HFFc6 (cell line): ENCODE results near the gene GON4L. TPM values are rescaled to one million over a fixed set of nuclear protein-coding genes. Genes with fewer than 3 reads are reported as not detected.
A peak's percentile ranks its signal among the peaks of the same experiment; 100 is the strongest.
"Not testable (repeated sequence)": the region's sequence is repeated elsewhere in the genome, so short reads cannot be mapped to it uniquely, and the experiment has no call there.

ENCODE experiments used
- DNase-seq: peaks from one replicate; pipeline ENCODE4 v3.0.0-alpha.2; 2018
- H3K27ac Mint-ChIP-seq: 2 replicates; pipeline ENCODE4 v1.8.0; 2020; ENCODE audit warnings: mild to moderate bottlenecking, mixed read lengths
- H3K27me3 Mint-ChIP-seq: 2 replicates; pipeline ENCODE4 v1.8.0; 2021; ENCODE audit warnings: mild to moderate bottlenecking, moderate library complexity, mixed read lengths; ENCODE audit not compliant: insufficient read depth
- H3K36me3 Mint-ChIP-seq: 2 replicates; pipeline ENCODE4 v1.8.0; 2021; ENCODE audit warnings: low read depth, mixed read lengths
- H3K4me1 Mint-ChIP-seq: 2 replicates; pipeline ENCODE4 v1.8.0; 2020; ENCODE audit warnings: low read depth, mixed read lengths
- H3K4me3 Mint-ChIP-seq: 2 replicates; pipeline ENCODE4 v1.8.0; 2020; ENCODE audit warnings: mild to moderate bottlenecking, moderate library complexity, mixed read lengths
- H3K9me3 Mint-ChIP-seq: 2 replicates; pipeline ENCODE4 v1.8.0; 2020; ENCODE audit warnings: mild to moderate bottlenecking, mixed read lengths
- CTCF ChIP-seq: fragments of 200-600 bp; sonication (generic); IDR thresholded peaks from 2 replicates; pipeline ENCODE4 v1.5.0; 2021; ENCODE audit warnings: antibody characterized with exemption, mild to moderate bottlenecking
- total RNA-seq, 6 experiments: library from RNA; stranded (reverse); fragmentation: NEBNext Ultra II Directional; extraction: Animal tissue kit (Norgen Biotek cat#: 25700); gene quantifications; 2 replicates in 1 of 6; 3 replicates in 5 of 6; pipeline ENCODE4 v1.2.3, GENCODE V29; 2021

The GON4L gene
- total RNA-seq, 6 experiments from 2014 or later = 24.2 to 31.3 (median 28.6) TPM

GRCh38 chr1:155712636-155713035 lies 144.4 kb downstream of the GON4L start:
- not testable (repeated sequence) for H3K4me1 Mint-ChIP-seq, H3K9me3 Mint-ChIP-seq, H3K27me3 Mint-ChIP-seq, H3K4me3 Mint-ChIP-seq, DNase-seq
- peak overlapping the region; percentile 21; the same call in 1 of the 2 replicates for H3K27ac Mint-ChIP-seq
- peak; percentile 50 for TF ChIP-seq CTCF
- peaks cover 17% of the 10 kb centered on the region; the same call in 1 of the 2 replicates for H3K36me3 Mint-ChIP-seq

- H3K36me3 Mint-ChIP-seq = peaks cover 12% of the 10 kb centered on the region; the same call in 1 of the 2 replicates
- H3K9me3 Mint-ChIP-seq, H3K27me3 Mint-ChIP-seq, H3K4me3 Mint-ChIP-seq, DNase-seq, H3K4me1 Mint-ChIP-seq, H3K27ac Mint-ChIP-seq: not testable (repeated sequence)
These were observed 145.6 kb downstream of the GON4L start for GRCh38 chr1:155711457-155711856.

- Mint-ChIP-seq H3K27me3 (no peaks in the 10 kb centered on the region), H3K27ac (no peak overlapping the region), H3K4me3 (no peak overlapping the region), H3K4me1 (peaks cover 16% of the 10 kb centered on the region), H3K36me3 (peaks cover 16% of the 10 kb centered on the region; the same call in 1 of the 2 replicates), H3K9me3 (no peaks in the 10 kb centered on the region)
- TF ChIP-seq CTCF = no peak
- DNase-seq = no peak
These were observed 147.6 kb downstream of the GON4L start for GRCh38 chr1:155709391-155709790.

- H3K27me3 Mint-ChIP-seq = no peaks in the 10 kb centered on the region
- H3K27ac Mint-ChIP-seq = peak overlapping the region; percentile 64; the same call in 1 of the 2 replicates
- H3K4me3 Mint-ChIP-seq = no peak overlapping the region
- no peak for TF ChIP-seq CTCF
- DNase-seq = peak; percentile 57
- peaks cover 11% of the 10 kb centered on the region; the same call in 1 of the 2 replicates for H3K36me3 Mint-ChIP-seq
- no peaks in the 10 kb centered on the region for H3K9me3 Mint-ChIP-seq
- H3K4me1 Mint-ChIP-seq = peaks cover 23% of the 10 kb centered on the region
These were observed 150.9 kb downstream of the GON4L start for GRCh38 chr1:155706139-155706538.

- H3K4me3 Mint-ChIP-seq, H3K27me3 Mint-ChIP-seq, H3K36me3 Mint-ChIP-seq, H3K9me3 Mint-ChIP-seq, DNase-seq: not testable (repeated sequence)
- peaks cover 23% of the 10 kb centered on the region for H3K4me1 Mint-ChIP-seq
- H3K27ac Mint-ChIP-seq = peak overlapping the region; percentile 15; the same call in 1 of the 2 replicates
These were observed 152.6 kb downstream of the GON4L start for GRCh38 chr1:155704414-155704813.

- Mint-ChIP-seq H3K27ac (no peak overlapping the region), H3K9me3 (no peaks in the 10 kb centered on the region), H3K27me3 (no peaks in the 10 kb centered on the region), H3K4me1 (peaks cover 32% of the 10 kb centered on the region), H3K36me3 (peaks cover 5% of the 10 kb centered on the region; the same call in 1 of the 2 replicates), H3K4me3 (no peak overlapping the region)
- TF ChIP-seq CTCF = no peak
- no peak for DNase-seq
These were observed 153.8 kb downstream of the GON4L start for GRCh38 chr1:155703216-155703615.

GRCh38 chr1:155701675-155702074 lies 155.3 kb downstream of the GON4L start:
- peaks cover 44% of the 10 kb centered on the region for H3K4me1 Mint-ChIP-seq
- H3K9me3 Mint-ChIP-seq, DNase-seq, H3K36me3 Mint-ChIP-seq, H3K27ac Mint-ChIP-seq, H3K4me3 Mint-ChIP-seq, H3K27me3 Mint-ChIP-seq: not testable (repeated sequence)

Other genes starting within 250 kb of the GON4L start
- gene MSTO1, start 247.0 kb downstream of the GON4L start, total RNA-seq = 10 to 100 TPM; 34.8 to 40.5 (median 37.5) TPM
- 10 to 100 TPM; 39.6 to 50.7 (median 42.0) TPM for gene YY1AP1, start 168.4 kb downstream of the GON4L start, total RNA-seq
- gene DAP3, start 168.1 kb downstream of the GON4L start, total RNA-seq = 100 to 1,000 TPM; 100 to 110 (median 104) TPM
- gene SYT11, start 2.4 kb upstream of the GON4L start, total RNA-seq = 10 to 100 TPM; 38.9 to 56.0 (median 48.8) TPM
- 10 to 100 TPM; 26.1 to 35.4 (median 32.1) TPM for gene RIT1, start 54.1 kb upstream of the GON4L start, total RNA-seq
- gene KHDC4, start 77.2 kb upstream of the GON4L start, total RNA-seq = 10 to 100 TPM; 22.6 to 26.1 (median 23.5) TPM
- not detected for gene RXFP4, start 84.4 kb upstream of the GON4L start, total RNA-seq
- 10 to 100 TPM; 82.0 to 94.6 (median 83.9) TPM for gene ARHGEF2, start 121.3 kb upstream of the GON4L start, total RNA-seq
- 100 to 1,000 TPM; 341 to 419 (median 374) TPM for gene SSR2, start 163.7 kb upstream of the GON4L start, total RNA-seq
- 10 to 100 TPM; 31.6 to 36.0 (median 32.9) TPM for gene UBQLN4, start 196.6 kb upstream of the GON4L start, total RNA-seq
- gene LAMTOR2, start 197.6 kb upstream of the GON4L start, total RNA-seq = 10 to 100 TPM; 48.5 to 73.6 (median 62.5) TPM
- not detected for gene RAB25, start 203.9 kb upstream of the GON4L start, total RNA-seq
- 1 to 10 TPM; 1.4 to 3.1 (median 2.2) TPM for gene MEX3A, start 225.3 kb upstream of the GON4L start, total RNA-seq